ENCODE measurements around the gene SF3A1.

The SF3A1 gene

DNA sequence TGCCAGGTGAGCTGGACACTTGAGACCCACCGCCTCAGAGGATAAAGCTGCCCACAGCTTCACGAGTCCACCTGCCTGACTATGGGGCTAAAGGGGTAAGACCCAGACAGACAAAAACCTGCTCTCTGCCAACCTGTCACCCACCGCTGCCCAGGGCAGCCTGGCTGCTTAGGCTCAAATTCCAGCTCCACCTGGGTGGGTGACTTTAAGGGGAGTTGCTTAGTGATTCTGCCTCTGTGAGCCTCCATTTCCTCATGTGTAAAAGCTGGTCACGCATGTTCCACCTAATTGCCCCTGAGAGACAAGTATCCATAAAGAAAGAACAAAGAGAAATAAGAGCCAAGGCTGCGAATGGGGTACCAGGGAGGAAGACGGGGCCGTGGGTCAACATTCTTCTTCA lies 63.7 kb downstream of the SF3A1 start:
- H3K4me3 ChIP-seq (ENCODE audit: low read depth, low read length) = no peak overlapping the region
- DNase-seq (ENCODE audit: low read depth) = no peak

DNA sequence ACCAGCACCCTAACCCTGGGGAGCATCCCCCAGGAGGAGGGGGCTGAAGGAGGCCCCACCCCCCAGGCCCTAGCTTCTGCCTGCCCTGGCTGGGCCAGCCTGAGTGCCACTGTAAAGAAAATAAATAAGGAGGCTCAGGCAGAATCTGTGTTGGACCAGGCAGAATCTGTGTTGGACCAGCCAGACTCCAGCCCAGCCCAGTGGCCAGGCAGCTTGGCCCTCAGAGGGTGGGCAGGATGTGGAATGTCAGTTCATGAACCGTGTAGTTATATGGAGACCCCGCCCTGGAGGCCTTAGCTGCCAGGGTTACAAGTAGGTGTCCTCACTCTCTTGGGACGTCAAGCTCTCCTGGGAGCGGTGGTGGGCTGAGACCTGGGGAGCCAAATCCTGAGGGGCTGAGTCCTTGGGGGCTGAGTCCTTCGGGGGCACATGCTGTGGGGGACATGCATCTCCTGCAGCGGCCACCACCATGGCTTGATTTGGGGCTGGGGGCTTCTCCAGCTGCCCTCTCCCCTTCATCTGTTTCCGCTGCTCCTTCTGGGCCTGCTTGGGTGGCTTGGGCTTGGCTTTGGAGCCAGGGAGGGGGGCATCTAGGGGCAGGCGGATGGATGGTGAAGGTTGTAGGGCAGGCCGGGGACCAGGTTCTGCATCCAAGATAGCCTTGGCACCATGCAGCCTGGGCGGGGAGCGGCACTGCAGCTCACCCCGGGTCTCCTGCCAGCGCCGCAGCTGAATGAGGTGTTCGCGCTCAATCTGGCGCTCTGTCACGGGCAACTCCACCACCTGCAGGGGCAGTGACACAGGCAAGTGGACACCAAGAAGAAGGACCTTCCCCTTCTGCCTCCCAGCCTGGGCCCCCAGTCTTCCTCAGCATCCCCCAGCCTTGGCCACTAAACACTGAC lies 64.4 kb downstream of the SF3A1 start:
- no peak overlapping the region for H3K4me3 ChIP-seq (ENCODE audit: low read depth, low read length)
- no peak for DNase-seq (ENCODE audit: low read depth)

DNA sequence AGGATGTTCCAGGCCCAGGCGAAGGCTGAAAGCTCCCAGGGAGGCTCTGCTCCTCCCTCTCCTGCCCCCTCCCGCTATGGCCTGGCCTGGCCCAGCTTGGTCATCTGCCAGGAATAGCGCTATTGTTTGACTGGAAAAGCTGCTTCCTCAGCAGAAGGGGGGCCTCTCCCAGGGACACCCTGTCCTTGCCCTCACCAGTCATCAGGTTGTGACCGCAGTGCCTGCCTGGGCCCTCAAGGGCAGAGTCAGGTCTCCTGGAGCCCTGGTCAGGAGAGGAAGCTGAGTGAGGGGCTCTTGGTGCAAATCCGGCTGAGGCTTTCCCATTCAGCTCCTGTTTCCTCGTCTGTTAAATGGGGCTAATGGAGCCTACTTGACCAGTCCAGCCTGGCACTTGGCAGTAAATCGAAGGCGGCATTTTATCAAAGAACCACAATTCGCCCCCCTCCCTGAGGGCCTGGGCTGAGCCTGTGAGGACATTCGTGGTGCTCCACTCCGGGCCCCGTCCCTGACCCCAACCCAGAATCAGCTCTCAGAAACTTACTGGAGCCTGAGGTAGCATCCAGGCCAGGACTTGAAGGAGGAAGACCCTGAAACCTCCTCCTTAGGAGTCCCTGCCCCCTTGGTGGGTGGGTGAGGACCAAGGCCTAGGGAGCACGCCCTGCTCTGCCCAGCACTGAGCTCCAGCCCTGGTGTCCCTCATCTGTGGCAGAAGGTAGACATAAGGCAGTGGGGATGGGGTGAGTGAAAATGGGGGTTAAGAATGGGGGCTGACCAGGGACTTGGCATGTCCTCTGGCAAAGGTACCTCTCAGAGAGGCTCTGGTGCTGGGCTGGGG lies 65.4 kb downstream of the SF3A1 start:
- DNase-seq (ENCODE audit: low read depth) = no peak
- no peak overlapping the region for H3K4me3 ChIP-seq (ENCODE audit: low read depth, low read length)

DNA sequence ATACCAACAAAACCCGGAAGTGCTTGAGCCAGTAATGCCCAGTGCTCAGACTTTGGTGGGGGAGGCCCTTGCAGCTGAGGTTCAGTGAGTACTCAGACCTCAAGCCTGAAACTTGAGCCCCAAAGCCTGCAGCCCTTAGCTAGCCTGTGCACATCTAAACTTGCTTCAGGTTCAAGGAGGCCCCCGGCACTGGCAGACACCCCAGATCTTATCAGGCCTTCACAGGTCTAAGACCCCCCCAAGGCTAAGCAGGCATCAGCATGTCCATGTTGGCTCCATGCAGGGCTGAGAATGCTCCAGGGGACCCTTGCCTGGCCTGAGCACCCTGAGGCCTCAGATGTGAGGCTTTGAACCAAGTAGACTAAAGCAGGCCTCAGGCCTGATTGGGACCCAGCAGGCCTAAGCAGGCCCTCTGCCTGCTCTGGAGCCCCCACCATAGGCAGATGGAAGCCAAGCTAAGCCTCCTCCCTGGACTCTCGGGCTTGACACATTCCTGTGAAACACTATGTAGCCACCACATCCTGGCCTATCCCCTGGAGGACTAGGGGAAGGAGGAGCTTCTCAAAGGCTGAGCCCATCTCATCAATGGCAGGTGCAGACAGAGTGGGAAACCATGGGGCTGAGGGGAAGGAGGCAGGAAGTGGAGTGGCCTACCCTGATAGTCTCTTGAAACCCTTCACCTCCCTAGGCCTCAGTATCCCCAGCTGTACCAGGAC lies 66.2 kb downstream of the SF3A1 start:
- H3K4me3 ChIP-seq (ENCODE audit: low read depth, low read length) = no peak overlapping the region
- no peak for DNase-seq (ENCODE audit: low read depth)

DNA sequence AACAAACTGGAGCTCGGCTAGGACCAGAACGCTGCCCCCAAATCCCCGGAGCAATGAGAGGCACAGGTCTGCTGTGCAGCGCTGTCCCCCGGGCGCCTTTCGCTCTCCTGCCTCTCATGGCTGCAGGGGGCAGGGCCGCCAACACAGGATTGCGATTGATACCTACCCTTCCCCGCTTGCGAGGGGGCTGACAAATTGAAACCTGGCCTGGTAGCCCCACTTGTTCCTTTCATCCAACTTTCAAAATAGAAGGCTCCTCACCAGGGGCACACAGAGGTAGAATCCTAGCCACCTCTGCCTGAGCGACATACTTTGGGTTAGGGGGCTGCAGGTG lies 66.7 kb downstream of the SF3A1 start:
- DNase-seq (ENCODE audit: low read depth) = no peak
- H3K4me3 ChIP-seq (ENCODE audit: low read depth, low read length) = peak overlapping the region; percentile 40

DNA sequence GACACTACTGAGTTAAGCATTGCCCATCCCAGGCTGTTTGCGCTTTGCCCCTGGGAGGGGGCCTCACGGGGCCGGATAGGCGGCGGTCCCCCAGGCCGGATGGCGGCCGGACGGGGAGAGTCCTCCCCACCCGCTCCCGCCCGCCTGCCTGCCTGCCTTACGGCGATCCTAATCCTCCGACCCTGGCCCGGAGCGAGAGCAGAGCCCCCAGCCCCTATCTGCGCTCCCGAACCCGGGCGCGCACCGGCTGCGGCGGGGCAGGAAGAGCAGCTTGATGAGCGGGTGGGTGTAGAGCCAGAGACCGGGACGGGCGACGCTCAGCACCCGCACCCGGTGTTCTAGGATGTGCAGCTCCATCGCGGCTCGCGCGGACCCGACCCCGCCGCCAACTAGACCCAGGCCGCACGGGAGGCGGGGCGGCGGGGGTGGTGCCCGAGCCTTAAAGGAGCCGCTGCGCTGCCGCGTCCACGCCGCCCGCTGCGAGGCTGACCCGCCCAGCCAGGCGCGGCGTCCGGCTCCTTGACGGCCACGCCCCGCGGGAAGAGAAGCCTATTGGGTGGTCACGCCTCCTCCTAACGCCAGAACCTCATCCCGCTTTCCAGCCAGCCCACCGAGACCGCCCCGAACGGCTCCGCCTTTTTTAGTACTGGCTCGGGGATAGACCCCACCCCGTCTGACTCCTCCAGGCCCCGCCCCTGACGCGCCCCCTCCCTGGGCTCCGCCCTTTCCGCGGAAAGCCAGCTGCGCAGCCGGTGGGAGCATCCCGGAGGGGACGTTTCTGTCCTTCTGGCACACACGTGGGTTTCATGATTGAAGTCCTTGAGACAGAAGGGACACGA lies 67.3 kb downstream of the SF3A1 start, which contains the start of gene CASTOR1:
Gene CASTOR1 (minus strand): TSS at position 365 of the 839 bp plus-strand sequence. CDS start 8 bp downstream, at position 357.
- peak; percentile 95 for DNase-seq (ENCODE audit: low read depth)
- peak within 1 kb of the TSS; percentile 92 for H3K4me3 ChIP-seq (ENCODE audit: low read depth, low read length)

DNA sequence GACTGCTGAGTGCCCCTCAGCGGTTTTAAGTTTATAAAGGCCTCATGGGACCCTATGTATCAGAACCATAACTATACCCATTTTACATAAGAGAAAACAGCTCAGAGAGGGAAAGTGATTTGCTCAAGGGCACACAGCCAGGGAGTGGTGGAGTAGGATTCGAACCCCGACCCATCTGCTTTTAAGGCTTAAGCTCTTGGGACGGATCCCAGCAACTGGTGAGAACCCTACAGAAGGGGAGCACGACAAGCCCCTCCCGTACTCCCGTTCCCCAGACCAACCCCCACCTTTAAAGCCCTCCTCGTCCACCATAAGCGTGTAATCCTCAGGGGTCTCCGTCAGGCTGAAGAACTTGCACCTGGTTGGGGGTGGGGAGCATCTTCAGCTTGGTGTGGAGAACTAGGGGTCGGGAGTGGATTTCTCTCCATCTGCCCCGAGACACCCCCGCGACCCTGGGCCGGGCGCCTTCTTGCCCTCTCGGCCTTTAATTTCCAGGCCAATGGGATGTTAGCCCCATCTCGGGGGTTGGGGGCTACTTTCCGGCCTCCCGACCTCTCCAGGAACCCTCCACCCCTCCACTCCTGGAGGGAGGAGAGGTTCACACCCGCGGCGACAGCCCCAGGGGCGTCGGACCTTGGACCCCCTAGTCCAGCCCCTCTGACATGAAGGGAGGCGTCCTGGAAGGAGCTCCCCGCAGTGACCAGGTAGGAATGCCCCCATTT lies 68.1 kb downstream of the SF3A1 start:
- no peak for DNase-seq (ENCODE audit: low read depth)

DNA sequence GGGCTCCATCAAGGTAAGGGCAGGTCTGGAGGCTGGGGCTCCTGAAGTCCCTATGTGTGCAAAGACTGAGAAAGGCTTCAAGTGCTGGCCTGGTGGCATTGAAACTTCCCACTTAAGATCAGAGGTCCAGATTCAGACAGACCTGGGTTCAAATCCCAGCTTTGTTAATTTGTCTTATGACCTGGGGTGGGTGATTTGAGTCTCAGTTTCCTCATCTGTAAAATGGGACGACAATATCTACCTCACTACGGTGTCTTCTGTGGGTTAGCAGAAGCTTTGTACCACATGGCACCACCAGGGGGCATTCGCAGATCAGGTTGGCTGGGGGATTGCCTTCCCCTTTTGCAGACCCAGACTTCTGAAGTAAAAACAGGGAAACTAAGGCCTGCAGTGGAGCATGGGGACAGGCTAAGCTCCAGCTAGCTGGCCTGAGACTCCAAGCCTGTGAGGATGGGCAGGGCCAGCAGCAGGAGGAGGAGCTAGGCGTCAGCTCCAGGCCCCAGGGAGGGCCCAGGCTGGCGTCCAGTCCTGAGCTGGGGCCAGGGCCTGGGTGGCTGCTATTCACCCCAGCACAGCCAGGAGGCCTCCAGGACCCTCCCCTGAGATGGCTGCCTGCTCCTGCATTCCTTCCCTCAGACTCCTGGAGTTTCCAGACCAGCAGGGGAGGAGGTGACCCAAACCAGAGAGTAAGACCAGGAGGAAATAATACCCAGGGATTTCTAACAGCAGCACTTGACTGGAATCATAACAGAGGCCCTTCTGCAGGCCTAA lies 68.9 kb downstream of the SF3A1 start:
- DNase-seq (ENCODE audit: low read depth) = peak; percentile 79
- peak overlapping the region; percentile 92 for H3K4me3 ChIP-seq (ENCODE audit: low read depth, low read length)

More for the DNA sequence above, 68.1 kb downstream of the SF3A1 start:
- peak overlapping the region; percentile 92 for H3K4me3 ChIP-seq (ENCODE audit: low read depth, low read length)

DNA sequence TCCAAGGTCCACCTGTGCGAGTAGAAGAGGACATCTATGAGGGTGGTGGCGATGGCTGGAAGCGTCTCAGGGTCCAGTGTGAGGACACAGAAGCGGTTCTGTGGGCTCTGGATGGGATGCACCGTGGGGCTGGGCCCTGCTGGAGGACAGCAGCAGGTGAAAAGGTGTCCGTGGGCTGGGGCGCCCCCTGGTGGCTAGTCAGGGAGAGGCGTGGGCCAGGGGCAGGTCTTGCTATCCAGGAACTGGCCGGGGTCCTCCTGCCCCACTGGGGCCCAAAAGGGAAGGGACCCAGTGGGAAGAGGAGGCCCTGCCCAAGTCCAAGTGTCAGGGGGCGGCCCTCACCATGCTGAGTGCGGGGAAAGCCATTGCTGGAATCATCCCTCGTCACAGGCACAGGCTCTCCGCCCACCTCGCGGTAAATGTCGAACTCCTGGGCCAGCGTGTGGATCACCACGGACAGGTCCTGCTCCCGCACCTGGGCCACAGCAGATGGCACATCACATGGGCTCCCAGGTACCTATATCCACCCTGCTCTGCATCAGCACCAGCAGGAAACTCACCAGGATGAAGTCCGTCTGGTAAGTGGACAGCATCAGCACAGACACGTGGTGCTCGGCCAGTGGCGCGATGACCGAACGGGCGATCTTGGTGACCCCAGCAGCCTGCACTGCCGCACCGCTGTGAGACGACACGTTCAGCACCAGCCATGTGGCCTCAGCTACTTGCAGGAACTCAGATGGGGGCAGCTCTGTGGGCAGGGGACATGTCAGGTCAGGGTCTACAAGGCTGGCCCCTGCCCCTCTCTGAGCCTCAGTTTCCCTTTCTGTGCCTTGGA lies 69.7 kb downstream of the SF3A1 start:
- no peak for DNase-seq (ENCODE audit: low read depth)
- no peak overlapping the region for H3K4me3 ChIP-seq (ENCODE audit: low read depth, low read length)

DNA sequence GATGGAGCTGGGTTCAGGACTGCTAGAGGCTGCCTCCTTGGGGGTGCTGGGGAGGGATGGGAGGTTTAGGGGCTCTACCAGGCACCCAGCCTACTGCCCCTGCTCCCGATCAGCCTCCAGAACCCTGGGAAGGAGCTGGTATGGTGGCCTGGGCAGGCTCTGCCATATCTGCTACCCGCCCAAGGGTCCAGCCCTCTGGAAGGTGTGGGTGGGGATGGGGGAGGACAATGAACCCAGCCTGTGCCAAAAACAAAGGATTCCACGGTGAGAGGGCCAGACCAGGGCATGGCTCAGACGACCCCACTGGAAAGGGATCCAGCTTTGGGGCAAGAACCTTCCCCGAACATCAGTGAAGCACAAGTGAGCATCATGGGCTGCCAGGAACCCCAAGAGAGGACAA lies 70.4 kb downstream of the SF3A1 start:
- H3K4me3 ChIP-seq (ENCODE audit: low read depth, low read length) = no peak overlapping the region
- no peak for DNase-seq (ENCODE audit: low read depth)

DNA sequence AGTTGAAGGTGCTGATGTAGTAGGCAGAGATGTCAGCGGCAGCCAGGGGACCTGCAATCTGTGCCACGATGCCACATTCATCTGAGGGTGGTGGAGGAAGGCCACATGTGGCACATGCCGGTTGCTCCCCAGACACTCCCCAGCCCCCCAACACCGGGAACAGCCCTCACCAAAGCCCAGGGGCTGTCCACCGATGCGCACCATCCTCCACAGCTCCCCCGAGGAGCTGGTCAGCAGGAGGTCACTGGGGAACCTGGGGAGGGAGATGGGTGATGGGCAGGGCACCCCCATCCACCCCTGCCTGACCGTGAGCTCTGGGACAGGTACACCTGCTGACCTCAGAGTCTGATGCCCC lies 70.9 kb downstream of the SF3A1 start:
- H3K4me3 ChIP-seq (ENCODE audit: low read depth, low read length) = no peak overlapping the region
- no peak for DNase-seq (ENCODE audit: low read depth)

DNA sequence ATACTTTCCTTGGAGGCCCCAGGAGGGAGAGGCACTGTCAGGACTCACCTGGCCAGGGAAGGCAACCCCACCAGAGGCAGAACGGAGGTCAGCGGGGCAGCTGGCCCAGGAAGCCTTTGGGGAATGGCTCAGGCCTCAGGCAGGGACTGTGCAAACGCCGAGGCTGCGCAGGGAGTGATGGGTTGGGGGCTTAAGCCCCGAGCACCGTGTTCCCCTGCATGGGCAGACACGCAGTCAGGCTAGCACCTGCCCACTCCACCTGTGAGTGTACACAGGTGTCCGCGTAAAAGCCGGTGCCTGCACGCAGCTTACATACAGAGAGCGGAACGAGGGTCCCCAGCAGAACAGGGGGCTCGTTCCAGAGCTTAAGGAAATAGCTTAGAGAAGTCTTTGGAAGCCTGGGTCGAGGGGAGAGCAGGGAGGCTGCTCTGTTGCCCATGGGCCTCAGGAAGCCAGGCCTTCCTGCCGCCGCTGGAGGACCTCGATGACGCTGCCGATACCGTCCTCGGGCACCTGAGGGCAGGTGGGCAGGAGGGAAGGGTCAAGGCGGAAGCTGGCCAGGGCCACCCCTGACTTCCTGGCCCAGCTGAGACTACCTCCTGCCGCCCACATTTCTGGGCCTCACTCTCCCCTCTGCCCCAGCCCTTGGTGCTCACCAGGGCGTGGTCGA lies 71.4 kb downstream of the SF3A1 start:
- H3K4me3 ChIP-seq (ENCODE audit: low read depth, low read length) = no peak overlapping the region
- no peak for DNase-seq (ENCODE audit: low read depth)

DNA sequence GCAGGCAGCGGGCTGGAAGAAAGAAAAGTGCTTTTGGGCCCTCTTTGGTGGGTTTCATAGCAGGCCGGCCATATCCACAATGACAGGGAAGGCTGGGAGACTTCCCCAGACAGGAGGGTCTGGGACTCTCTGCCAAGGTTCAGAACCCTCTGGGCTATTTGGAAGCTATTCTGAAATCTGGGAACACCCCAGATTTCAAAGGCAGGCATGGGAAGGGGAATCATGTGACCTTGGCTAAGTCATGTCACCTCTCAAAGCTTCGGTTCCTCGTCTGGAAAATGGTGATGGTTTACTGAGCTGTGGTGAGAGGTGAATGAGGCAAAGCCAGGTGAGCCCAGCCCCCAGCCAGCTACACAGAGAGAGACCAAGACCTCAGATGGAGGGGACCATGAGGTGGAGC lies 72.0 kb downstream of the SF3A1 start:
- H3K4me3 ChIP-seq (ENCODE audit: low read depth, low read length) = no peak overlapping the region
- no peak for DNase-seq (ENCODE audit: low read depth)

DNA sequence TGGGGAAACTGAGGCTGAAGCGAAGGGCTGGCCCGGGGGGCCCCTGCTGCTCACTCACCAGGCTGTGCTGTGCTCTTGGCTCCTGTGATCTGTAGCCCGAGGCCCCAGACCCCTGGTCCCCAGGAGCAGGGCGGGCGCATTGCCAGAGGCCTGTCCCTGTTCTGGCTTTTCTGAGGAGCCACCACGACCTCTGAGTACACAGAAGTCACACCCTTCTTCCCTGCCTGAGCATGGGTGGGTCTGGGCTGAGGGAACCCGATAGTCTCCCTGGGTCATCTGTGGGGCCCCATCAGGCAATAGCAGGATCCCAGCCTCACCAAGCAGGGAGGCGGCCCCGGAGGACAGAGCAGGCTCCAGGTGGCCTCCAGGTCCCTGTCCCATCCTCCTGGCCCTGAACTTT lies 72.5 kb downstream of the SF3A1 start:
- DNase-seq (ENCODE audit: low read depth) = no peak
- H3K4me3 ChIP-seq (ENCODE audit: low read depth, low read length) = no peak overlapping the region

DNA sequence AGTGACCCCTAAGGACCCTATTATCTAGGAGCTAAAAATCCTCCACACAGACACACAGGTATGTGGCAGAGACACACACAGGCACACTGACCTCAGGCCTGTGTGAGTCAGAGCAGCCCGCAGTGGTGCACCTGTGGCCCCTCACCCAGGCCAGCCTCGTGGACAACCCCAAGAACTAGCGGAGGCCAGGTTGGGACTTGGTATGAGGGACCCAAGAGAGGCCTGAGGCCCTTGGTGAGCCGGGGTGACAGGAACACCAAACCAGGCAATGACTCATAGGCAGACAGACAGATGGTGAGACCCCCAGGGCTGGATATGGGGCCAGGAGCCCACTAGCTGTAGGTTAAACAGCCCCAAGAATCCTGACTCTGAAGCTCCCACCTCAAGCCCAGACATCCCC lies 73.4 kb downstream of the SF3A1 start:
- DNase-seq (ENCODE audit: low read depth) = no peak
- no peak overlapping the region for H3K4me3 ChIP-seq (ENCODE audit: low read depth, low read length)

DNA sequence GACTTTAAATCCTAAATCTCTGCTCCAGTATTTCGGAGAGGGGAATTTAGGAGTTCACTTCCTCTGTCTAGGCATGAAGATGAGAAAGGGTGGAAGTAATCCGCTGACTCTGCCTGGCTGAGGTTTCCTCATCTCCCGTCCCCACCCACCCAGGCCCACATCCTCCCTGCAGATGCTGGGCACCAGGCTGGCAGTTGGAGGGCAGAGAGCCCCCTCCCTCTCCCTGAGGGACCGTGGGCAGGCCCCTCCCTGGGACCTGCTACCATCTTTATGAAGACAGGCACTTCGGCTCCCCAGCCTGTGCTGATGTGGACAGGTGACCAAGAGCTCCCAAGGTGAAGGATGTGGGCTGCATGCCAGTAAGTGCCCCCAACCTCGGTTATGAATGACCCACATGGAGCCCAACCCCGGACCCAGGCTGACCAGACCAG lies 74.1 kb downstream of the SF3A1 start:
- DNase-seq (ENCODE audit: low read depth) = no peak
- H3K4me3 ChIP-seq (ENCODE audit: low read depth, low read length) = no peak overlapping the region

Measured in skeletal muscle cell (primary cell).